HepG2 (cell line): Measurements from ENCODE around the gene OLFM2. TPM values are rescaled to one million over a fixed set of nuclear protein-coding genes. Genes with fewer than 3 reads are reported as not detected.

Source experiments
- ATF5 ChIP-seq: sonication (generic); formaldehyde crosslinking; IDR thresholded peaks from 2 replicates; pipeline ENCODE4 v1.4.0; 2020; ENCODE audit warnings: mild to moderate bottlenecking, low read depth, missing genetic modification reagents
- BRD4 ChIP-seq: sonication (generic); formaldehyde crosslinking; IDR thresholded peaks from 2 replicates; pipeline ENCODE4 v1.4.0; 2020; ENCODE audit warnings: missing genetic modification reagents
- DMAP1 ChIP-seq: IDR thresholded peaks from 2 replicates; pipeline ENCODE4 v1.6.1; 2016
- ELF4 ChIP-seq: sonication (generic); formaldehyde crosslinking; IDR thresholded peaks from 2 replicates; pipeline ENCODE4 v1.5.0; 2020; ENCODE audit warnings: missing genetic modification reagents, mild to moderate bottlenecking, moderate library complexity, borderline replicate concordance
- FIP1L1 ChIP-seq: fragments of 200-400 bp; formaldehyde crosslinking; IDR thresholded peaks from 2 replicates; pipeline ENCODE4 v1.6.1; 2018; ENCODE audit warnings: low read depth, mild to moderate bottlenecking, low read length, moderate library complexity, borderline replicate concordance; ENCODE audit not compliant: insufficient read depth
- KLF11 ChIP-seq: IDR thresholded peaks from 2 replicates; pipeline ENCODE4 v1.6.1; 2016; ENCODE audit warnings: missing compliant biosample characterization
- NAIF1 ChIP-seq: sonication (generic); formaldehyde crosslinking; IDR thresholded peaks from 2 replicates; pipeline ENCODE4 v1.5.0; 2020; ENCODE audit warnings: mild to moderate bottlenecking, missing genetic modification reagents, borderline replicate concordance
- SSRP1 ChIP-seq: IDR thresholded peaks from 2 replicates; pipeline ENCODE4 v1.6.1; 2016; ENCODE audit warnings: control low read depth
- TCF12 ChIP-seq, 2 experiments: fragments of 450-650 bp in 1 of 2; sonication (generic) in 1 of 2; formaldehyde crosslinking in 1 of 2; IDR thresholded peaks; 2 replicates each; pipeline versions ENCODE4 v1.6.1 to v1.8.0; 2017 to 2022; ENCODE audit warnings: antibody characterized with exemption in 1 of 2, mild to moderate bottlenecking in 1 of 2, missing genetic modification reagents in 1 of 2, moderate library complexity in 1 of 2
- YEATS4 ChIP-seq: sonication (generic); formaldehyde crosslinking; IDR thresholded peaks from 2 replicates; pipeline ENCODE4 v1.4.0; 2020; ENCODE audit warnings: missing genetic modification reagents, borderline replicate concordance
- ZBTB44 ChIP-seq: sonication (generic); formaldehyde crosslinking; IDR thresholded peaks from 2 replicates; pipeline ENCODE4 v1.4.0; 2020; ENCODE audit warnings: missing genetic modification reagents
- ZNF660 ChIP-seq: sonication (generic); formaldehyde crosslinking; IDR thresholded peaks from 2 replicates; pipeline ENCODE4 v1.5.1; 2020; ENCODE audit warnings: mild to moderate bottlenecking, low read depth, missing genetic modification reagents, borderline replicate concordance
- ZSCAN20 ChIP-seq: sonication (generic); formaldehyde crosslinking; IDR thresholded peaks from 2 replicates; pipeline ENCODE4 v1.4.0; 2020; ENCODE audit warnings: missing genetic modification reagents, mild to moderate bottlenecking, borderline replicate concordance
- polyA plus RNA-seq, 8 experiments: library from polyadenylated mRNA; depleted of rRNA in 3 of 8; stranded (reverse) in 7 of 8; unstranded in 1 of 8; fragments of >200 nt; fragmentation: Illumina TruSeq in 4 of 8; extraction: Trizol in 4 of 8; gene quantifications; 2 replicates each; pipeline versions ENCODE4 v1.2.1 to v1.2.3, GENCODE V29; 2011 to 2016; ENCODE audit warnings: low read depth in 4 of 8, missing spikeins in 1 of 8, mixed read lengths in 1 of 8; ENCODE audit not compliant: insufficient read depth in 1 of 8
- total RNA-seq, 5 experiments: library from RNA; depleted of rRNA; stranded (reverse); fragments of >200 nt; fragmentation: Illumina TruSeq; extraction: Trizol; gene quantifications; 2 replicates each; pipeline ENCODE4 v1.2.3, GENCODE V29; 2016; ENCODE audit warnings: low read depth in 1 of 5
- TF ChIP-seq, protein P1 (sequence below): sonication (generic); formaldehyde crosslinking; IDR thresholded peaks from one replicate; pipeline ENCODE4 v1.5.1; 2020; ENCODE audit warnings: mild to moderate bottlenecking, missing genetic modification reagents; ENCODE audit errors: not compliant biosample characterization
- TF ChIP-seq, protein P2 (sequence below): sonication (generic); formaldehyde crosslinking; IDR thresholded peaks from 2 replicates; pipeline ENCODE4 v1.5.1; 2020; ENCODE audit warnings: mild to moderate bottlenecking, moderate library complexity, missing genetic modification reagents

The OLFM2 gene
- total and polyA plus RNA-seq, 2 of the 13 experiments (the other 11 are each of a cell fraction or from before 2014, with no cell fraction given) = 0.20 to 0.51 TPM

DNA sequence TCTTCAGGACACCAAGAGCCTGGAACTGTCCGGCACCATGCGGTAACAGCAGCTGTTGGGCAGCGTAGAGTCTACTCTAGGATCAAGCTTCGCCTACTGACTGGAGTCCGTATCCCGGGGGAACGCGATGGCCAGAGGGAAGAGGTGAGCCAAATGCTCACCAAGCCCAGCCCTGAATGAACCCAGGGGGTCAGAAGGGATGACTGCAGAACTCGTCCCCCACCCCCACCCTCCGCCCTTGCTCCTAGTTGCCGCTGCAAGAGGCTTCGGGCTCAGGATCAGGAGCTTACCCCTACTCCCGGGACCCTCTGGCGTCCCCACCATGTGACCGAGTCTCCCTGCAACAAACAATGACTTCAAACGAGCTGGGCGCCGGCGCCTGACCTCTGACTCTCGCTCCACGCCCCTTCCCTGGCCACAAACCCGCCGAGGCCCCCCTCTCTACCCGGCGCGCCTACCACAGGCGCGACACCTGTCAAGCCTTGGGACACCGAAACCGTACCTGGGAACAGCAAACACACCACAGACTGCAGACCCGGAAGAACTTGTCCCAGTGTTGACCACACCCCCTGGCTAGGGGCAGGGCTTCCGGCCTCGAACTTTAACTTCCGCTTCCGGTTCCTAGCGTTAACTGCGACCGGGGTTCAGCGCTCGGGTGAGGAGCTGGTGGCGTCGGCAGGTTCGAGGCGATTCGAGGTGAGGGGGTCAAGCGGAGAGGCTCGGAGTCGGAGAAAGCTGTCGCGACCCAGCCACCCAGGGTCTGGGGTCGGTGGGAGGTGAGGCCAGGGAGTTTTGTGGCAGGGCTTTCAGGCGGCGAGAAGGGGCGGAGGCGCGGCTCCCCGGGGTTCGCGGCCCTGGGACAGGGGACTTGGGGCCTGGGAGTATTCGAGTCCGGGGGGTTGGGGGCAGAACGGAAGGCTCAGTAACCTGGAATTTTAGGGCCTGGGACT, 108.8 kb downstream of the OLFM2 start, which contains the start of gene UBL5 (continued):
- 0 out of 2 replicates have a peak, but pooled peaks have one; percentile 70 for TF ChIP-seq ZBTB44 (CRISPR knock-in tag)
- TF ChIP-seq ZSCAN20 = 0 out of 2 replicates have a peak, but pooled peaks have one; percentile 24
- peak; percentile 85 for TF ChIP-seq DMAP1 (CRISPR knock-in tag)
- TF ChIP-seq ATF5 (CRISPR knock-in tag) = 0 out of 2 replicates have a peak, but pooled peaks have one; percentile 33
- no peak for TF ChIP-seq ZNF660 (CRISPR knock-in tag)
- TF ChIP-seq ELF4 (CRISPR knock-in tag) = peak; percentile 57; the same call in 1 of the 2 replicates
- no peak for TF ChIP-seq TCF12 (IDR thresholded peaks at IDR 0.05)
- TF ChIP-seq TCF12 (CRISPR knock-in tag; IDR thresholded peaks at IDR 0.05) = 0 out of 2 replicates have a peak, but pooled peaks have one; percentile 18
- peak; percentile 65; the same call in 1 of the 2 replicates for TF ChIP-seq YEATS4 (CRISPR knock-in tag)
- TF ChIP-seq BRD4 (CRISPR knock-in tag) = no peak
- no peak for TF ChIP-seq SSRP1 (CRISPR knock-in tag)
- no peak for TF ChIP-seq NAIF1 (CRISPR knock-in tag)
- TF ChIP-seq, protein P1, sequence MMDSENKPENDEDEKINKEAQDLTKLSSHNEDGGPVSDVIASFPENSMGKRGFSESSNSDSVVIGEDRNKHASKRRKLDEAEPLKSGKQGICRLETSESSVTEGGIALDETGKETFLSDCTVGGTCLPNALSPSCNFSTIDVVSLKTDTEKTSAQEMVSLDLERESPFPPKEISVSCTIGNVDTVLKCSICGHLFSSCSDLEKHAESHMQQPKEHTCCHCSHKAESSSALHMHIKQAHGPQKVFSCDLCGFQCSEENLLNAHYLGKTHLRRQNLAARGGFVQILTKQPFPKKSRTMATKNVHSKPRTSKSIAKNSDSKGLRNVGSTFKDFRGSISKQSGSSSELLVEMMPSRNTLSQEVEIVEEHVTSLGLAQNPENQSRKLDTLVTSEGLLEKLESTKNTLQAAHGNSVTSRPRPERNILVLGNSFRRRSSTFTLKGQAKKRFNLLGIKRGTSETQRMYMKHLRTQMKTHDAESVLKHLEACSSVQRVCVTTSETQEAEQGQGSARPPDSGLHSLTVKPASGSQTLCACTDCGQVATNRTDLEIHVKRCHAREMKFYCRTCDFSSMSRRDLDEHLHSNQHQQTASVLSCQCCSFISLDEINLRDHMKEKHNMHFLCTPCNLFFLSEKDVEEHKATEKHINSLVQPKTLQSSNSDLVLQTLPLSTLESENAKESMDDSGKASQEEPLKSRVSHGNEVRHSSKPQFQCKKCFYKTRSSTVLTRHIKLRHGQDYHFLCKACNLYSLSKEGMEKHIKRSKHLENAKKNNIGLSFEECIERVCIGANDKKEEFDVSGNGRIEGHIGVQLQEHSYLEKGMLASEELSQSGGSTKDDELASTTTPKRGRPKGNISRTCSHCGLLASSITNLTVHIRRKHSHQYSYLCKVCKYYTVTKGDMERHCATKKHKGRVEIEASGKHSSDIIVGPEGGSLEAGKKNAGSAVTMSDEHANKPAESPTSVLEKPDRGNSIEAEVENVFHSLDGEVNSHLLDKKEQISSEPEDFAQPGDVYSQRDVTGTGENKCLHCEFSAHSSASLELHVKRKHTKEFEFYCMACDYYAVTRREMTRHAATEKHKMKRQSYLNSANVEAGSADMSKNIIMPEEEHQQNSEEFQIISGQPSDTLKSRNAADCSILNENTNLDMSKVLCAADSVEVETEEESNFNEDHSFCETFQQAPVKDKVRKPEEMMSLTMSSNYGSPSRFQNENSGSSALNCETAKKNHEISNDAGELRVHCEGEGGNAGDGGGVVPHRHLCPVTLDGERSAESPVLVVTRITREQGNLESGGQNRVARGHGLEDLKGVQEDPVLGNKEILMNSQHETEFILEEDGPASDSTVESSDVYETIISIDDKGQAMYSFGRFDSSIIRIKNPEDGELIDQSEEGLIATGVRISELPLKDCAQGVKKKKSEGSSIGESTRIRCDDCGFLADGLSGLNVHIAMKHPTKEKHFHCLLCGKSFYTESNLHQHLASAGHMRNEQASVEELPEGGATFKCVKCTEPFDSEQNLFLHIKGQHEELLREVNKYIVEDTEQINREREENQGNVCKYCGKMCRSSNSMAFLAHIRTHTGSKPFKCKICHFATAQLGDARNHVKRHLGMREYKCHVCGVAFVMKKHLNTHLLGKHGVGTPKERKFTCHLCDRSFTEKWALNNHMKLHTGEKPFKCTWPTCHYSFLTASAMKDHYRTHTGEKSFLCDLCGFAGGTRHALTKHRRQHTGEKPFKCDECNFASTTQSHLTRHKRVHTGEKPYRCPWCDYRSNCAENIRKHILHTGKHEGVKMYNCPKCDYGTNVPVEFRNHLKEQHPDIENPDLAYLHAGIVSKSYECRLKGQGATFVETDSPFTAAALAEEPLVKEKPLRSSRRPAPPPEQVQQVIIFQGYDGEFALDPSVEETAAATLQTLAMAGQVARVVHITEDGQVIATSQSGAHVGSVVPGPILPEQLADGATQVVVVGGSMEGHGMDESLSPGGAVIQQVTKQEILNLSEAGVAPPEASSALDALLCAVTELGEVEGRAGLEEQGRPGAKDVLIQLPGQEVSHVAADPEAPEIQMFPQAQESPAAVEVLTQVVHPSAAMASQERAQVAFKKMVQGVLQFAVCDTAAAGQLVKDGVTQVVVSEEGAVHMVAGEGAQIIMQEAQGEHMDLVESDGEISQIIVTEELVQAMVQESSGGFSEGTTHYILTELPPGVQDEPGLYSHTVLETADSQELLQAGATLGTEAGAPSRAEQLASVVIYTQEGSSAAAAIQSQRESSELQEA (CRISPR knock-in tag) = peak; percentile 18
- peak; percentile 93; the same call in 1 of the 2 replicates for TF ChIP-seq KLF11 (CRISPR knock-in tag)
- no peak for TF ChIP-seq FIP1L1
- TF ChIP-seq, protein P2, sequence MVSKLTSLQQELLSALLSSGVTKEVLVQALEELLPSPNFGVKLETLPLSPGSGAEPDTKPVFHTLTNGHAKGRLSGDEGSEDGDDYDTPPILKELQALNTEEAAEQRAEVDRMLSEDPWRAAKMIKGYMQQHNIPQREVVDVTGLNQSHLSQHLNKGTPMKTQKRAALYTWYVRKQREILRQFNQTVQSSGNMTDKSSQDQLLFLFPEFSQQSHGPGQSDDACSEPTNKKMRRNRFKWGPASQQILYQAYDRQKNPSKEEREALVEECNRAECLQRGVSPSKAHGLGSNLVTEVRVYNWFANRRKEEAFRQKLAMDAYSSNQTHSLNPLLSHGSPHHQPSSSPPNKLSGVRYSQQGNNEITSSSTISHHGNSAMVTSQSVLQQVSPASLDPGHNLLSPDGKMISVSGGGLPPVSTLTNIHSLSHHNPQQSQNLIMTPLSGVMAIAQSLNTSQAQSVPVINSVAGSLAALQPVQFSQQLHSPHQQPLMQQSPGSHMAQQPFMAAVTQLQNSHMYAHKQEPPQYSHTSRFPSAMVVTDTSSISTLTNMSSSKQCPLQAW (CRISPR knock-in tag) = peak; percentile 84
